ENCODE data around the gene MRPL3.
A peak's percentile ranks its signal among the peaks of the same experiment; 100 is the strongest.

Gene MRPL3

GRCh38 chr3:131502530-131503319, at the start of gene MRPL3:
Gene MRPL3, minus strand, starts transcription at chr3:131502971. Its CDS starts 150 bp downstream, at chr3:131502821.
- peak; percentile 20 to 91 (median 75) for DNase-seq

- no peak for DNase-seq
Observed at GRCh38 chr3:131551761-131552160, 49.0 kb upstream of the MRPL3 start.

- no peak for DNase-seq
Observed at GRCh38 chr3:131550562-131551465, 48.0 kb upstream of the MRPL3 start.

- no peak for DNase-seq
Observed at GRCh38 chr3:131549340-131549739, 46.6 kb upstream of the MRPL3 start.

GRCh38 chr3:131547585-131547984, 44.8 kb upstream of the MRPL3 start:
- DNase-seq: no peak

- no peak for DNase-seq
Observed at GRCh38 chr3:131546441-131546840, 43.7 kb upstream of the MRPL3 start.

- no peak for DNase-seq
Observed at GRCh38 chr3:131544557-131544956, 41.8 kb upstream of the MRPL3 start.

- DNase-seq: peak in 21 of 51 donors; percentile 2 to 50 (median 15)
Observed at GRCh38 chr3:131543714-131544113, 40.9 kb upstream of the MRPL3 start.

- no peak for DNase-seq
Observed at GRCh38 chr3:131541288-131541687, 38.5 kb upstream of the MRPL3 start.

- DNase-seq: no peak
Observed at GRCh38 chr3:131540821-131541220, 38.0 kb upstream of the MRPL3 start.

GRCh38 chr3:131540143-131540542, 37.4 kb upstream of the MRPL3 start:
- DNase-seq: no peak

GRCh38 chr3:131538968-131539367, 36.2 kb upstream of the MRPL3 start:
- DNase-seq: no peak

GRCh38 chr3:131537531-131537930, 34.8 kb upstream of the MRPL3 start:
- no peak for DNase-seq

GRCh38 chr3:131535596-131535995, 32.8 kb upstream of the MRPL3 start:
- DNase-seq: no peak

GRCh38 chr3:131535131-131535530, 32.4 kb upstream of the MRPL3 start:
- no peak for DNase-seq

- DNase-seq: no peak
Observed at GRCh38 chr3:131532645-131533044, 29.9 kb upstream of the MRPL3 start.

GRCh38 chr3:131530843-131531242, 28.1 kb upstream of the MRPL3 start:
- no peak for DNase-seq

GRCh38 chr3:131530388-131530787, 27.6 kb upstream of the MRPL3 start:
- no peak for DNase-seq

GRCh38 chr3:131526801-131527347, 24.1 kb upstream of the MRPL3 start:
- DNase-seq: peak in 34 of 51 donors; percentile 1 to 56 (median 19)

- peak in 8 of 51 donors; percentile 1 to 42 (median 7) for DNase-seq
Observed at GRCh38 chr3:131518680-131519079, 15.9 kb upstream of the MRPL3 start.

- no peak for DNase-seq
Observed at GRCh38 chr3:131505421-131505820, 2.6 kb upstream of the MRPL3 start.

- no peak for DNase-seq
Observed at GRCh38 chr3:131503320-131503635, 507 bp upstream of the MRPL3 start.
